Measurements from ENCODE around the gene TRIM4.

Gene TRIM4

GRCh38 chr7:99928994-99929729, 9.8 kb upstream of the TRIM4 start, which contains the start of gene GJC3:
GJC3 (minus strand) TSS chr7:99929620; CDS start chr7:99929620, 0 bp downstream.
- no peaks in the 10 kb centered on the region for H3K9me2 ChIP-seq (replicated peaks; ENCODE audit: control insufficient read depth, low read length)

GRCh38 chr7:99928188-99928587, 8.9 kb upstream of the TRIM4 start:
- H3K27me3 ChIP-seq (ENCODE audit: control insufficient read depth, low read length): peaks cover 60% of the 10 kb centered on the region
- H3K79me2 ChIP-seq (ENCODE audit: control insufficient read depth, low read length): no peaks in the 10 kb centered on the region
- H3K27ac ChIP-seq (ENCODE audit: low read depth, low read length): no peak overlapping the region
- no peaks in the 10 kb centered on the region for H3K9me2 ChIP-seq (replicated peaks; ENCODE audit: control insufficient read depth, low read length)
- H3F3A ChIP-seq (ENCODE audit: control insufficient read depth, insufficient read depth): no peaks in the 10 kb centered on the region
- no peaks in the 10 kb centered on the region for H3K36me3 ChIP-seq (ENCODE audit: control insufficient read depth, low read length)
- TF ChIP-seq CTCF (IDR thresholded peaks at IDR 0.05; ENCODE audit: low read depth, low read length, poor library complexity, severe bottlenecking): no peak
- TF ChIP-seq EZH2phosphoT487 (IDR thresholded peaks at IDR 0.05; ENCODE audit: borderline replicate concordance, low read length): no peak
- H4K20me1 ChIP-seq (ENCODE audit: control insufficient read depth, insufficient read depth, low read depth, low read length): no peaks in the 10 kb centered on the region
- H3K4me1 ChIP-seq (ENCODE audit: control insufficient read depth, low read length): no peaks in the 10 kb centered on the region
- H3K4me3 ChIP-seq (ENCODE audit: low read length): no peak overlapping the region
- H3K4me2 ChIP-seq (ENCODE audit: low read length): no peak overlapping the region
- H3K9me3 ChIP-seq (ENCODE audit: control insufficient read depth, insufficient read depth, low read length): no peaks in the 10 kb centered on the region

More at GRCh38 chr7:99928994-99929729, 9.8 kb upstream of the TRIM4 start, which contains the start of gene GJC3:
- H4K20me1 ChIP-seq (ENCODE audit: control insufficient read depth, insufficient read depth, low read depth, low read length): no peaks in the 10 kb centered on the region
- no peaks in the 10 kb centered on the region for H3K36me3 ChIP-seq (ENCODE audit: control insufficient read depth, low read length)
- no peaks in the 10 kb centered on the region for H3F3A ChIP-seq (ENCODE audit: control insufficient read depth, insufficient read depth)
- TF ChIP-seq CTCF (IDR thresholded peaks at IDR 0.05; ENCODE audit: low read depth, low read length, poor library complexity, severe bottlenecking): peak; percentile 31
- TF ChIP-seq EZH2phosphoT487 (IDR thresholded peaks at IDR 0.05; ENCODE audit: borderline replicate concordance, low read length): no peak
- peak within 1 kb of the TSS; percentile 18 for H3K4me2 ChIP-seq (ENCODE audit: low read length)
- H3K79me2 ChIP-seq (ENCODE audit: control insufficient read depth, low read length): no peaks in the 10 kb centered on the region
- no peak within 1 kb of the TSS for H3K4me3 ChIP-seq (ENCODE audit: low read length)
- no peaks in the 10 kb centered on the region for H3K9me3 ChIP-seq (ENCODE audit: control insufficient read depth, insufficient read depth, low read length)
- no peaks in the 10 kb centered on the region for H3K4me1 ChIP-seq (ENCODE audit: control insufficient read depth, low read length)
- H3K27ac ChIP-seq (ENCODE audit: low read depth, low read length): no peak within 1 kb of the TSS
- H3K27me3 ChIP-seq (ENCODE audit: control insufficient read depth, low read length): peaks cover 66% of the 10 kb centered on the region

- Histone ChIP-seq H3K36me3 (ENCODE audit: control insufficient read depth, low read length) (no peaks in the 10 kb centered on the region), H3K9me2 (replicated peaks; ENCODE audit: control insufficient read depth, low read length) (no peaks in the 10 kb centered on the region), H3K27me3 (ENCODE audit: control insufficient read depth, low read length) (peaks cover 56% of the 10 kb centered on the region), H3K9me3 (ENCODE audit: control insufficient read depth, insufficient read depth, low read length) (no peaks in the 10 kb centered on the region), H3K4me3 (ENCODE audit: low read length) (no peak overlapping the region), H3F3A (ENCODE audit: control insufficient read depth, insufficient read depth) (no peaks in the 10 kb centered on the region), H3K4me1 (ENCODE audit: control insufficient read depth, low read length) (no peaks in the 10 kb centered on the region), H4K20me1 (ENCODE audit: control insufficient read depth, insufficient read depth, low read depth, low read length) (no peaks in the 10 kb centered on the region), H3K79me2 (ENCODE audit: control insufficient read depth, low read length) (no peaks in the 10 kb centered on the region), H3K4me2 (ENCODE audit: low read length) (no peak overlapping the region), H3K27ac (ENCODE audit: low read depth, low read length) (no peak overlapping the region)
- TF ChIP-seq EZH2phosphoT487 (IDR thresholded peaks at IDR 0.05; ENCODE audit: borderline replicate concordance, low read length) (no peak), CTCF (IDR thresholded peaks at IDR 0.05; ENCODE audit: low read depth, low read length, poor library complexity, severe bottlenecking) (no peak)
Measured at GRCh38 chr7:99927536-99927935, 8.2 kb upstream of the TRIM4 start.
